Muscle layer of colon (tissue), 2 donors: ENCODE data around the gene GRM5.
"Not testable (repeated sequence)": the region's sequence is repeated elsewhere in the genome, so short reads cannot be mapped to it uniquely, and the experiment has no call there.

Experiments
- H3K27ac ChIP-seq: one replicate; pipeline ENCODE4 v1.7.0; 2013; ENCODE audit warnings: low read depth, mild to moderate bottlenecking, low read length, moderate library complexity
- H3K27me3 ChIP-seq, 2 donors: one replicate each; pipeline ENCODE4 v1.7.0; 2013; ENCODE audit warnings: low read length in 2 of 2, mild to moderate bottlenecking in 2 of 2; ENCODE audit not compliant: insufficient read depth in 2 of 2, control insufficient read depth in 1 of 2
- H3K36me3 ChIP-seq: one replicate; pipeline ENCODE4 v1.7.0; 2013; ENCODE audit warnings: mild to moderate bottlenecking, low read length; ENCODE audit not compliant: insufficient read depth
- H3K4me1 ChIP-seq: one replicate; pipeline ENCODE4 v1.7.0; 2013; ENCODE audit warnings: mild to moderate bottlenecking, low read length; ENCODE audit not compliant: insufficient read depth
- H3K4me3 ChIP-seq, 2 donors: one replicate each; pipeline ENCODE4 v1.7.0; 2013; ENCODE audit warnings: low read length in 2 of 2, low read depth in 1 of 2, mild to moderate bottlenecking in 1 of 2, moderate library complexity in 1 of 2
- H3K9ac ChIP-seq: one replicate; pipeline ENCODE4 v1.7.0; 2013; ENCODE audit warnings: low read length
- H3K9me3 ChIP-seq: one replicate; pipeline ENCODE4 v1.7.0; 2013; ENCODE audit warnings: mild to moderate bottlenecking, low read length
- donor health status: abdominal sarcoma.
- donor health status: Adenocarcinoma of cecum.

The GRM5 gene

GRCh38 chr11:88961621-88962020, 104.2 kb downstream of the GRM5 start:
- not testable (repeated sequence) for H3K9me3 ChIP-seq, H3K27me3 ChIP-seq, H3K4me3 ChIP-seq, H3K4me1 ChIP-seq, H3K36me3 ChIP-seq, H3K27ac ChIP-seq, H3K9ac ChIP-seq

DNA sequence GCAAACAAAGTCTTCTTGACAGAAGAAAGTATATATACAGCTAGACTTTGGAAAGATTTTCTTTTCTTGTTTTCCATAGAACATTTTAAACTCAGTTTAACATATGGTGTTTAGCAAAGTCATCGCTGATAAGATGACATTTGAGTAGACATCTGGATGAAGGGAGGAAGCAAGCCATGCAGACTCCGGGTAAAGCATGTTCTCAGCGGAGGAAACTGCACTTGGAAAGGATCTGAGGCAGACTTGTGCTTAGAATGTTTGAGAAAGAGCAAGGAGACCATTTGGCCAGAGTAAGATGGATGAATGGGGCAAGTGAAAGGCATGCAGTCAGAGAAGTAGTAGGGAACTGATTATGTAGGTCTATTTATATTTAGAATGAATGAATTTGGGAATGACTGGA, 105.9 kb downstream of the GRM5 start:
- H3K27ac ChIP-seq, H3K27me3 ChIP-seq, H3K4me1 ChIP-seq, H3K9me3 ChIP-seq, H3K4me3 ChIP-seq, H3K9ac ChIP-seq, H3K36me3 ChIP-seq: not testable (repeated sequence)

DNA sequence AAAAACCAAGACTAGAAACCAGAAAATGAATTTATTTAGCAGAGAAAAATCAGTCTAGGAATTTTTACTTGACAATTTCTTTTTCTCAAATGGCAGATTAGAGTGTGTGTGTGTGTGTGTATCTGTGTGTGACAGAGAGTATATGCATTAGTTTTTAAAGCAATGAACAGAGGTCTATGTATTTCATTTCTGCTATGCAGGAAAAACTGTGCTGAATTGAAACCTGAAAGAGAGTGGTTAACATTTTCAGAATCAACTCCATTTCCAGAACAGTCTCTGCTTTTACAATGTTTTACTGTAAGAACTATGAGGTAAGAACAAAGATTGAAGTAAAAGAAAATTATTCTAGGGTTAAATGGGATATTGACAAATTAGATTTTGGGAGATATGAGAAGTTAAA, 114.8 kb downstream of the GRM5 start:
- Histone ChIP-seq H3K27me3 (no peaks in the 10 kb centered on the region), H3K9ac (no peak overlapping the region), H3K36me3 (no peaks in the 10 kb centered on the region), H3K27ac (no peak overlapping the region), H3K4me1 (no peaks in the 10 kb centered on the region), H3K4me3 (no peak overlapping the region), H3K9me3 (no peaks in the 10 kb centered on the region)

DNA sequence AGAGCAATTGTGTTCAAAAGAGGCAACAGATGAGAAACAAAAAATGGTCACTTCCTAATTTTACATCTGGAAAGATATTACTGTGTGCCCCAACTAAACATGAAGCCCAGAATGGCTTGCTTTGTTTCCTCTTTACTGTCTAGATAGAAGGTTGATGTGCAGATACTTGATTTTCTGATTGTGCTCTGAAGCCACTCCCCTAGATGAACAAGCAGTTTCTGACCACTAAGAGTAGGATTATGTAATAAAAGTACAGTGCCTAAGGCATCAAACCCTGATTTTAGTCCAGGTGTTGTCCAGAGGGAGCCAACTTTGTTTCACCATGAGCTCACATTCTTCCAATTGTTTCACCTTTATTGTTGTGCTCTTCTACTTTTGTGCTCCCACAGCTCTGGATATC, 116.9 kb downstream of the GRM5 start:
- not testable (repeated sequence) for H3K4me3 ChIP-seq, H3K36me3 ChIP-seq, H3K4me1 ChIP-seq, H3K9ac ChIP-seq, H3K27me3 ChIP-seq, H3K9me3 ChIP-seq, H3K27ac ChIP-seq

DNA sequence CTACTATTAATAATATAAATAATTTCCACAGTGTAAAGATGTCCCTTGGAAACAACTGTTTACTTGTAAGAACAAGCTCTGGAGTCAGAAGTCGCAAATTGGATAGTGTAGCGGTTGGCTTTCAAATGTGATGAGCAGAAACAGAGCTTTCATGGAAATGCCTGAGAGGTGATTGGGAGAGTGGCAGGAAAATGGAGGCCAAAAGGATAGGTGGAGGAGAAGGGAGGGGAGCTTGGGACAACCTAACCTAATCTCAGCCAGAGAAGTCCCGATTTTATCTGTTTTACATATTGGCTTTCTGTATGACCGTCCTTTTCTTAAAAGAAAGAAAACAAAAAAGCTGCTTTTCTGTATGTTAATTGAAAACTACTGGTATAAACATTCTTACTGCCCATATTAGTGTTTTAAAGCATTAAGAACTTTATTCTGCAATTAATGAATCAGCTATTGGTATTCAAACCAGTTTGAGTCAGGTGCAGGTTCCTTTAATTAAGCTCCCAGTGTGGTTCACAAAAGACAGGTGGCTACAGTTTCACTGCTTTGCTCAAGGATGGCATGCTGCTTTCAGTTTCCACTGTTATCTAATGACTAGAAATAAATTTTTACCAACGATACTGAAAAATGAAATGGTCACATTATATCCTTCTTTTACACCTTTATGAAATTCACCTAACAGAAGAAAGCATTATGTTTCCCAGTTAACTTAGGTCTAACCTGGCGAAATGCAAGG, 117.8 kb downstream of the GRM5 start:
- not testable (repeated sequence) for H3K27me3 ChIP-seq, H3K4me1 ChIP-seq, H3K4me3 ChIP-seq, H3K36me3 ChIP-seq, H3K9me3 ChIP-seq, H3K9ac ChIP-seq, H3K27ac ChIP-seq

DNA sequence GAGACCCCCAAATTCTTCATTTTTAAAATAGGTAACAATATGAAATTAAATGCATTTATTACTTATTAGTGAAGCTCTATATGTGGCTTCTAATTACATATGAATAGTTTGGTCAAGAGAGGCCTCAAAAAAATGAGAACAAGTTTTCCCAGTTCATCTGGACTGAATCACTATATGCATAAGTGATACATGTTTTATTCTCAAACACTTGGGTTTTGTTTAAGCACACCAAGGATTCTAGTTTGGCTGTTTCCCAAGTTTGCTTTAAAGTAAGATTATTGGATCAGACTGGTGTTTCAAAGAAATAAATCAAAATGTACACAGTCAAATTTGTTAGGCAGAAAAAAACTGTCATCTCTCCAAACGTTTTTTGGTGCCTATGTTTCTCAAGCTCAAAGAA, 136.1 kb downstream of the GRM5 start:
- H3K27me3 ChIP-seq, H3K9ac ChIP-seq, H3K9me3 ChIP-seq, H3K4me1 ChIP-seq, H3K27ac ChIP-seq, H3K36me3 ChIP-seq, H3K4me3 ChIP-seq: not testable (repeated sequence)

GRCh38 chr11:88917065-88917464, 148.7 kb downstream of the GRM5 start:
- H3K9ac ChIP-seq, H3K27ac ChIP-seq, H3K4me3 ChIP-seq: not testable (repeated sequence)

GRCh38 chr11:88909500-88909899, 156.3 kb downstream of the GRM5 start:
- H3K27me3 ChIP-seq: no peaks in the 10 kb centered on the region
- no peaks in the 10 kb centered on the region for H3K4me1 ChIP-seq
- no peak overlapping the region for H3K9ac ChIP-seq
- H3K27ac ChIP-seq: no peak overlapping the region
- no peaks in the 10 kb centered on the region for H3K9me3 ChIP-seq
- H3K36me3 ChIP-seq: no peaks in the 10 kb centered on the region
- H3K4me3 ChIP-seq: no peak overlapping the region

More at GRCh38 chr11:88917065-88917464, 148.7 kb downstream of the GRM5 start:
- H3K36me3 ChIP-seq, H3K9me3 ChIP-seq, H3K27me3 ChIP-seq, H3K4me1 ChIP-seq: not testable (repeated sequence)

GRCh38 chr11:88901436-88901835, 164.3 kb downstream of the GRM5 start:
- H3K27me3 ChIP-seq, H3K4me3 ChIP-seq, H3K9me3 ChIP-seq, H3K9ac ChIP-seq, H3K27ac ChIP-seq, H3K4me1 ChIP-seq, H3K36me3 ChIP-seq: not testable (repeated sequence)

DNA sequence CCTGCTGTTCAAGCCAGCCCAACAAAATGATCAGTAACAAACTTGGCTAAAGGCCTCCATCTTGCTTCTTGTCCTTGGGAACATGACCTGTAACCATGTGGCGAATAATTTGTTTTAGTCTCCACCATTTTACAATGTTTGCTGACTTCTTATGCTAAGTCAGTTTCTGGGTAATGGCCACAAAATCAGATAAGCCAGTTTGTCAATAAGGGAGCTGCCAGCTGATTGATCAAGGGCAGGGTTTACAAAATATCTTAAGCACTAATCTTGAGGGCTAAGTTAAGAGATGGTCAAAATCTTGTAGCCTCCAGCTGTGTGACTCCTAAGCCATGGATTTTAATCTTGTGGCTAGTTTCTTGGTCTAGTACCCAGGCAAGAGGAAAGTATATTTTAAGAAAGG, 176.9 kb downstream of the GRM5 start:
- not testable (repeated sequence) for H3K4me3 ChIP-seq, H3K4me1 ChIP-seq, H3K9me3 ChIP-seq, H3K9ac ChIP-seq, H3K36me3 ChIP-seq, H3K27ac ChIP-seq, H3K27me3 ChIP-seq

DNA sequence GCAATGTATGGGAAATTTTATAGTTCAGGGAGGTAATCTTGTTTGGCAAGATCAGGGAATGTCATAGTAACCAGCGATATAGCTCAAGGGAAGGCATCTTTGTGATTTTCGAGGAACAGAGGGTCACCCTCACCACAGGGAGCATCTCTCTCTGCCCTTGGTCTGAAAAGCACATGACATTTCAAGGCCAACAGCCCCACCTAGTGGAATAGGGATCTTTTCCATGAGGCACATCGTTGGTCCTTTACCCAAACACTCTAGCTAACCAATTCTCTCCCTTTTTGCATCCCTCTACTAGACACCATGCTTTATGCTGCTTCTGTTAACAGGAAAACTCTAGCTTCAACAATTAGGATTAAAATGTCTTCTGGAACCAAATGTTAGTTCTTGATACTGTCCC, 179.0 kb downstream of the GRM5 start:
- Histone ChIP-seq H3K27ac (no peak overlapping the region), H3K4me1 (no peaks in the 10 kb centered on the region), H3K4me3 (no peak overlapping the region), H3K9ac (no peak overlapping the region), H3K36me3 (no peaks in the 10 kb centered on the region), H3K9me3 (no peaks in the 10 kb centered on the region), H3K27me3 (no peaks in the 10 kb centered on the region)

DNA sequence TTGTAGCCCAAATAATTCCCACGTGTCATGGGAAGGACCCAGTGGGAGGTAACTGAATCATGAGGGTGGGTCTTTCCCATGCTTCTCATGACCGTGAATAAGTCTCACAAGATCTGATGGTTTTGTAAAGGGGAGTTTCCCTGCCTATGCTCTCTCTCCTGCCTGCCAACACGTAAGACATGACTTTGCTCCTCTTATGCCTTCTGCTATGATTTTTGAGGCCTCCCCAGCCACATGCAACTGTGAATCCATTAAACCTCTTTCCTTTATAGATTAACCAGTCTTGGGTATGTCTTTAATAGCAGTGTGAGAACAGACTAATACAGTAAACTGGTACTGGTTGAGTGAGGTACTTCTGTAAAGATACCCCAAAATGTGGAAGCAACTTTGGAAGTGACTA, 183.0 kb downstream of the GRM5 start:
- not testable (repeated sequence) for H3K27me3 ChIP-seq, H3K27ac ChIP-seq, H3K9ac ChIP-seq, H3K4me1 ChIP-seq, H3K36me3 ChIP-seq, H3K9me3 ChIP-seq, H3K4me3 ChIP-seq
